Memory B cell (primary cell): ENCODE data around the gene MED10.

Experiments used
- ATAC-seq: fragments of 150-1000 bp; cut with Tn5 transposase; 2 replicates; pipeline ENCODE4 v1.10.0; 2021; ENCODE audit warnings: low read depth, mild to moderate bottlenecking, moderate library complexity
- DNase-seq, 2 donors: peaks; one replicate each; pipeline ENCODE4 v3.0.0; 2022; ENCODE audit warnings: low spot score in 2 of 2
- H3K27ac Mint-ChIP-seq: one replicate; pipeline ENCODE4 v1.8.0; 2022; ENCODE audit warnings: mild to moderate bottlenecking, moderate library complexity, mixed read lengths
- H3K27me3 Mint-ChIP-seq: one replicate; pipeline ENCODE4 v1.8.0; 2022; ENCODE audit warnings: mixed read lengths
- H3K36me3 Mint-ChIP-seq: one replicate; pipeline ENCODE4 v1.8.0; 2022; ENCODE audit warnings: mild to moderate bottlenecking, mixed read lengths
- H3K4me1 Mint-ChIP-seq: one replicate; pipeline ENCODE4 v1.8.0; 2022; ENCODE audit warnings: mixed read lengths
- H3K4me3 Mint-ChIP-seq: one replicate; pipeline ENCODE4 v1.8.0; 2022; ENCODE audit warnings: mild to moderate bottlenecking, moderate library complexity, mixed read lengths
- H3K9me3 Mint-ChIP-seq: one replicate; pipeline ENCODE4 v1.8.0; 2022; ENCODE audit warnings: mixed read lengths

Gene MED10

DNA sequence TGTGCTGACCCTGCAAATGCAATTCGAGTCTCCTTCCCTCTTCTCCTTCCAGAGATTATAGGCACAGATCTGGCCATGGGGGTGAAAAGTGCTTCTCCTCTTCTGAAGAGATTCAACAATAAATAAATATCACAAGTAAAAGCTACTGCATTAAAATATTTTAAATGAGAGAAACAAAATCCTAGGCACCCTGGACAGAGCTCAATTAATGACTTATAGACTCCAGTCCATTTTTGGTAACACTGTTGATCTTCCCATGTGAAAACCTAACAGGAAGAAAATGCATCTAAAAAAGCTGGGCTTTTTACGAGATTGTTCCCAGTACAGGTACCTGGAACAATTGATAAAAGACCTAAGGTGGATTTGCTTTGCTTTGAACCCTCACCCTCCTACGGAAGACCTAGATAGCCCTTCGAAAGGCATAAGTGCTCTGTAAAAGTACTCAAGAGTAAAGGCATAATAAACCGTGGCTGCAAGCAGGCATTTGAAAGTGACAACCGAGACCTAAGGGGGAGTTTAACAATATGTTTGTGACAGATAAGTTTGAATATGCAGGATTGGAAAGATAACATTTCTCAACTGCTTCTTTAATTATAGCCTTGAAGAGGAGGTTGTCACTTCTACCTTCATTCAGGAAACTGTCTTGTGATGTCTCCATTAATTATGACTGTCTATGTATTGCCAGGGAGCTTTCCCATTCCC lies 29.4 kb upstream of the MED10 start:
- H3K9me3 Mint-ChIP-seq = peaks cover 2% of the 10 kb centered on the region
- ATAC-seq (no peak), DNase-seq (no peak)
- H3K27me3 Mint-ChIP-seq = peaks cover 7% of the 10 kb centered on the region
- H3K36me3 Mint-ChIP-seq = peaks cover 2% of the 10 kb centered on the region
- no peak overlapping the region for H3K4me3 Mint-ChIP-seq
- no peak overlapping the region for H3K27ac Mint-ChIP-seq
- no peaks in the 10 kb centered on the region for H3K4me1 Mint-ChIP-seq

DNA sequence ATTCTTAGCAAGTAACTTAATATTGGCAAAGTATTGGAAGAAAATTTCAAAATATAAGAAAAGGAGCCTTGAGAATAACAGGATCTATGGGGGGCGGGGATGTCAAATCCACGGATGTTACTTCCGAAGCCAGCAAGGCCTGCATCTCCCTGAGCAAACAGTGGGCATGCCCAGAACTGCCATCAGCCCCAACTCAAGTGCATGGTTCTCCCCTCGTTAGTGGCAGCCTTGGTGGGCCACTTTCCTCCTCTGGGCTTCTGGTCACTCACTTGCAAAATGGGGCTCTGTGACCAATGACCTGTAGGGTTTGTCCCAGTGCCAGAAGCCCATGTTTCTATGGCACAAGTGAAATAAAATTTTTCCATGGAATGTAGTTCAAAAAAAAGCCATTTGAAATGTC lies 27.2 kb upstream of the MED10 start:
- no peak overlapping the region for H3K4me3 Mint-ChIP-seq
- no peak overlapping the region for H3K27ac Mint-ChIP-seq
- no peaks in the 10 kb centered on the region for H3K4me1 Mint-ChIP-seq
- H3K27me3 Mint-ChIP-seq = peaks cover 5% of the 10 kb centered on the region
- ATAC-seq (no peak), DNase-seq (no peak)
- H3K36me3 Mint-ChIP-seq = peaks cover 2% of the 10 kb centered on the region
- H3K9me3 Mint-ChIP-seq = peaks cover 2% of the 10 kb centered on the region

GRCh38 chr5:6404129-6404528 lies 25.8 kb upstream of the MED10 start:
- Mint-ChIP-seq H3K27ac (no peak overlapping the region), H3K4me3 (no peak overlapping the region), H3K4me1 (no peaks in the 10 kb centered on the region), H3K27me3 (peaks cover 10% of the 10 kb centered on the region), H3K36me3 (peaks cover 2% of the 10 kb centered on the region), H3K9me3 (peaks cover 2% of the 10 kb centered on the region)
- DNase-seq (no peak), ATAC-seq (peak; percentile 69)

DNA sequence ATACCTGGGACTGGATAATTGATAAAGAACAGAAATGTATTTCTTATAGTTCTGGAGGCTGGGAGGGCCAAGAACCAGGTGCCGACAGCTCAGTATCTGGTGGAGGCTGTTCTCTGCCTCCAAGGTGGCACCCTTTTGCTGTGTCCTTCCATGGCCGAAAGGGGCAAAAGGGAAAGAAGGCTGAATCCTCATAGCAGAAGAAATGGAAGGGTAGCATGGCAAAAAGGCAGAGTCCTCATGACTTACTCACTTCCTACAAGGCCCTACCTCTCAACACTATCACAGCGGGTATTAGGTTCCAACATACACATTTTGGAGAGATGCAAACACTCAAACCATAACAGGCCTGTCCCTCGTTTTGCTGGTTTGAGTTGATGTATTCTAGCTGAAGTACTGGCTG lies 25.1 kb upstream of the MED10 start:
- H3K27ac Mint-ChIP-seq = no peak overlapping the region
- H3K9me3 Mint-ChIP-seq = no peaks in the 10 kb centered on the region
- no peak for DNase-seq
- ATAC-seq = no peak
- H3K27me3 Mint-ChIP-seq = peaks cover 10% of the 10 kb centered on the region
- H3K36me3 Mint-ChIP-seq = no peaks in the 10 kb centered on the region
- H3K4me3 Mint-ChIP-seq = no peak overlapping the region
- no peaks in the 10 kb centered on the region for H3K4me1 Mint-ChIP-seq

- no peak for DNase-seq
- Mint-ChIP-seq H3K4me1 (no peaks in the 10 kb centered on the region), H3K9me3 (no peaks in the 10 kb centered on the region), H3K27me3 (peaks cover 10% of the 10 kb centered on the region), H3K4me3 (no peak overlapping the region), H3K27ac (no peak overlapping the region), H3K36me3 (no peaks in the 10 kb centered on the region)
- ATAC-seq = no peak
These were observed 24.6 kb upstream of the MED10 start for GRCh38 chr5:6402939-6403338.

GRCh38 chr5:6401410-6401809 lies 23.1 kb upstream of the MED10 start:
- H3K4me1 Mint-ChIP-seq = no peaks in the 10 kb centered on the region
- no peak overlapping the region for H3K27ac Mint-ChIP-seq
- peaks cover 3% of the 10 kb centered on the region for H3K9me3 Mint-ChIP-seq
- no peak overlapping the region for H3K4me3 Mint-ChIP-seq
- ATAC-seq (no peak), DNase-seq (no peak)
- peaks cover 14% of the 10 kb centered on the region for H3K27me3 Mint-ChIP-seq
- no peaks in the 10 kb centered on the region for H3K36me3 Mint-ChIP-seq

GRCh38 chr5:6399980-6400910 lies 21.9 kb upstream of the MED10 start:
- Mint-ChIP-seq H3K4me3 (no peak overlapping the region), H3K27ac (no peak overlapping the region), H3K27me3 (peaks cover 19% of the 10 kb centered on the region), H3K4me1 (no peaks in the 10 kb centered on the region), H3K36me3 (no peaks in the 10 kb centered on the region), H3K9me3 (peaks cover 3% of the 10 kb centered on the region)
- ATAC-seq (no peak), DNase-seq (no peak)

DNA sequence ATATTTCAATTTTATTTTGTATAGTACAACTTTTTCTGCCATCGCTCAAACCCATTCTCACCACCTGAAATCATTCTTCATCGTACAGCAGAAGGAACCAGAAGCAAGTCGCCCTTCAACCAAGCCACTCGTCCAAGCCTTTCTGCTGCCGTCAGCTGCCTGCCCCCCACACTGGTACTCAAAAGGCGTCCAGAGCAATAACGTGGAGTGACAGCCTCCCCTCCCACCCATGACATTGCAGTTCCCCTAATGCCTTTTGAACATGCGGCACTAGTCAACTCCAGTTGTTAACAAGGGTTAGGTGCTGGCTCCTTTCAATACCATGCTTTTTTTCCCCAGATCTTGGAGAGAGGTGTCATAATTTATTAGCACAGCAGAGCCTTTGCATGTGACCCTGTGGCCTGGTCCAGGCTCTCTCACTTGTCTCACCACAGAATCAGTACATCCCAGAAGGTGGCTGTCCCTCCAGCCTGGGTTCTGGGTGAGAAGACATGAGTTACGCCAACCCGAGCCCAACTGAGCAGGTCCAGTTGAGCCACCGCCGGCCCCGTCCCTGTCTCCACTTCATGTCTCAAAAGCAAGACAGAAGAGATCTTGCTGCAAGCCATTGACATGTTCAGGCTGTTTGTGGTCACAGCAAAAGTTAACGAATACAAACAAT lies 20.4 kb upstream of the MED10 start:
- peaks cover under 1% of the 10 kb centered on the region for H3K4me1 Mint-ChIP-seq
- peaks cover 19% of the 10 kb centered on the region for H3K27me3 Mint-ChIP-seq
- peaks cover 3% of the 10 kb centered on the region for H3K9me3 Mint-ChIP-seq
- no peak for DNase-seq
- H3K27ac Mint-ChIP-seq = no peak overlapping the region
- H3K36me3 Mint-ChIP-seq = no peaks in the 10 kb centered on the region
- no peak for ATAC-seq
- no peak overlapping the region for H3K4me3 Mint-ChIP-seq

GRCh38 chr5:6397536-6398269 lies 19.4 kb upstream of the MED10 start:
- Mint-ChIP-seq H3K27ac (no peak overlapping the region), H3K27me3 (peaks cover 21% of the 10 kb centered on the region), H3K4me3 (no peak overlapping the region), H3K4me1 (peaks cover 5% of the 10 kb centered on the region), H3K36me3 (peaks cover 2% of the 10 kb centered on the region), H3K9me3 (peaks cover 3% of the 10 kb centered on the region)
- ATAC-seq (no peak), DNase-seq (no peak)

- peaks cover 22% of the 10 kb centered on the region for H3K27me3 Mint-ChIP-seq
- no peak overlapping the region for H3K4me3 Mint-ChIP-seq
- ATAC-seq (no peak), DNase-seq (no peak)
- H3K9me3 Mint-ChIP-seq = peaks cover 3% of the 10 kb centered on the region
- H3K4me1 Mint-ChIP-seq = peaks cover 5% of the 10 kb centered on the region
- peaks cover 2% of the 10 kb centered on the region for H3K36me3 Mint-ChIP-seq
- no peak overlapping the region for H3K27ac Mint-ChIP-seq
These were observed 18.6 kb upstream of the MED10 start for GRCh38 chr5:6396836-6397535.

GRCh38 chr5:6396043-6396442 lies 17.7 kb upstream of the MED10 start:
- peaks cover 2% of the 10 kb centered on the region for H3K36me3 Mint-ChIP-seq
- H3K27ac Mint-ChIP-seq = no peak overlapping the region
- no peak for DNase-seq
- H3K4me1 Mint-ChIP-seq = peaks cover 5% of the 10 kb centered on the region
- peaks cover 3% of the 10 kb centered on the region for H3K9me3 Mint-ChIP-seq
- H3K27me3 Mint-ChIP-seq = peaks cover 22% of the 10 kb centered on the region
- no peak for ATAC-seq
- no peak overlapping the region for H3K4me3 Mint-ChIP-seq

GRCh38 chr5:6395621-6396020 lies 17.3 kb upstream of the MED10 start:
- Mint-ChIP-seq H3K4me3 (no peak overlapping the region), H3K36me3 (peaks cover 2% of the 10 kb centered on the region), H3K27ac (no peak overlapping the region), H3K4me1 (peaks cover 5% of the 10 kb centered on the region), H3K9me3 (peaks cover 4% of the 10 kb centered on the region), H3K27me3 (peaks cover 25% of the 10 kb centered on the region)
- ATAC-seq (no peak), DNase-seq (no peak)

- ATAC-seq = no peak
- peaks cover 4% of the 10 kb centered on the region for H3K9me3 Mint-ChIP-seq
- H3K4me1 Mint-ChIP-seq = peaks cover 5% of the 10 kb centered on the region
- no peak overlapping the region for H3K4me3 Mint-ChIP-seq
- no peak overlapping the region for H3K27ac Mint-ChIP-seq
- H3K27me3 Mint-ChIP-seq = peaks cover 27% of the 10 kb centered on the region
- DNase-seq = no peak
- peaks cover 2% of the 10 kb centered on the region for H3K36me3 Mint-ChIP-seq
These were observed 16.7 kb upstream of the MED10 start for GRCh38 chr5:6395102-6395445.
